Measurements from ENCODE around the gene TRPV5. TPM values are rescaled to one million over a fixed set of nuclear protein-coding genes. Genes with fewer than 3 reads are reported as not detected.

Gene TRPV5
- total and polyA plus RNA-seq, 2 donors (not counting 1 experiment from before 2014, with no cell fraction given) = not detected

GRCh38 chr7:142876236-142876960 is 57.1 kb downstream of the TRPV5 start:
- no peak for DNase-seq (ENCODE audit: low read depth in 2 of 2)
- H3K27me3 ChIP-seq (ENCODE audit: control insufficient read depth, insufficient read depth, low read length) = no peaks in the 10 kb centered on the region
- H3K4me1 ChIP-seq (ENCODE audit: control insufficient read depth, extremely low read depth, insufficient read depth, low read length) = no peaks in the 10 kb centered on the region
- H3K4me2 ChIP-seq (ENCODE audit: extremely low read depth, insufficient read depth, low read length) = no peak overlapping the region
- H3K36me3 ChIP-seq (ENCODE audit: control insufficient read depth, insufficient read depth, low read length) = no peaks in the 10 kb centered on the region
- H4K20me1 ChIP-seq (ENCODE audit: control insufficient read depth, extremely low read depth, insufficient read depth, low read length) = no peaks in the 10 kb centered on the region
- H3K79me2 ChIP-seq (ENCODE audit: control insufficient read depth, insufficient read depth, low read length) = no peaks in the 10 kb centered on the region
- TF ChIP-seq CTCF (conservative IDR thresholded peaks at IDR 0.05 in 1 of 2, IDR thresholded peaks at IDR 0.05 in 1 of 2; ENCODE audit: low read depth in 1 of 2, low read length in 2 of 2) = no peak
- TF ChIP-seq EZH2 (IDR thresholded peaks at IDR 0.05; ENCODE audit: low read length, missing control alignments) = no peak
- no peak overlapping the region for H3K27ac ChIP-seq (ENCODE audit: insufficient read depth, low read length)
- H3K9ac ChIP-seq (ENCODE audit: insufficient read depth, low read length) = no peak overlapping the region
- H3K4me3 ChIP-seq (replicated peaks in 1 of 4; ENCODE audit: control extremely low read depth in 1 of 4, insufficient read depth in 1 of 4, low read depth in 3 of 4, low read length in 4 of 4) = no peak overlapping the region
- H2AFZ ChIP-seq (ENCODE audit: low read length) = no peak overlapping the region
- H3K9me3 ChIP-seq (ENCODE audit: control insufficient read depth, insufficient read depth, low read depth, low read length) = no peaks in the 10 kb centered on the region

- no peaks in the 10 kb centered on the region for H4K20me1 ChIP-seq (ENCODE audit: control insufficient read depth, extremely low read depth, insufficient read depth, low read length)
- no peak overlapping the region for H3K27ac ChIP-seq (ENCODE audit: insufficient read depth, low read length)
- H3K4me2 ChIP-seq (ENCODE audit: extremely low read depth, insufficient read depth, low read length) = no peak overlapping the region
- H3K9ac ChIP-seq (ENCODE audit: insufficient read depth, low read length) = no peak overlapping the region
- no peaks in the 10 kb centered on the region for H3K79me2 ChIP-seq (ENCODE audit: control insufficient read depth, insufficient read depth, low read length)
- no peak for DNase-seq (ENCODE audit: low read depth in 2 of 2)
- no peak overlapping the region for H2AFZ ChIP-seq (ENCODE audit: low read length)
- no peaks in the 10 kb centered on the region for H3K36me3 ChIP-seq (ENCODE audit: control insufficient read depth, insufficient read depth, low read length)
- TF ChIP-seq EZH2 (IDR thresholded peaks at IDR 0.05; ENCODE audit: low read length, missing control alignments) (no peak), CTCF (conservative IDR thresholded peaks at IDR 0.05 in 1 of 2, IDR thresholded peaks at IDR 0.05 in 1 of 2; ENCODE audit: low read depth in 1 of 2, low read length in 2 of 2) (no peak)
- no peaks in the 10 kb centered on the region for H3K9me3 ChIP-seq (ENCODE audit: control insufficient read depth, insufficient read depth, low read depth, low read length)
- H3K4me1 ChIP-seq (ENCODE audit: control insufficient read depth, extremely low read depth, insufficient read depth, low read length) = no peaks in the 10 kb centered on the region
- no peak overlapping the region for H3K4me3 ChIP-seq (replicated peaks in 1 of 4; ENCODE audit: control extremely low read depth in 1 of 4, insufficient read depth in 1 of 4, low read depth in 3 of 4, low read length in 4 of 4)
- H3K27me3 ChIP-seq (ENCODE audit: control insufficient read depth, insufficient read depth, low read length) = no peaks in the 10 kb centered on the region
Measured at GRCh38 chr7:142875456-142875855, 58.1 kb downstream of the TRPV5 start.

- DNase-seq (ENCODE audit: low read depth in 2 of 2) = no peak
- Histone ChIP-seq H3K36me3 (ENCODE audit: control insufficient read depth, insufficient read depth, low read length) (no peaks in the 10 kb centered on the region), H3K4me2 (ENCODE audit: extremely low read depth, insufficient read depth, low read length) (no peak overlapping the region), H3K9me3 (ENCODE audit: control insufficient read depth, insufficient read depth, low read depth, low read length) (no peaks in the 10 kb centered on the region), H3K4me3 (replicated peaks in 1 of 4; ENCODE audit: control extremely low read depth in 1 of 4, insufficient read depth in 1 of 4, low read depth in 3 of 4, low read length in 4 of 4) (no peak overlapping the region), H3K9ac (ENCODE audit: insufficient read depth, low read length) (no peak overlapping the region), H2AFZ (ENCODE audit: low read length) (no peak overlapping the region), H3K27me3 (ENCODE audit: control insufficient read depth, insufficient read depth, low read length) (no peaks in the 10 kb centered on the region), H3K4me1 (ENCODE audit: control insufficient read depth, extremely low read depth, insufficient read depth, low read length) (no peaks in the 10 kb centered on the region), H4K20me1 (ENCODE audit: control insufficient read depth, extremely low read depth, insufficient read depth, low read length) (no peaks in the 10 kb centered on the region), H3K79me2 (ENCODE audit: control insufficient read depth, insufficient read depth, low read length) (no peaks in the 10 kb centered on the region), H3K27ac (ENCODE audit: insufficient read depth, low read length) (no peak overlapping the region)
- TF ChIP-seq CTCF (conservative IDR thresholded peaks at IDR 0.05 in 1 of 2, IDR thresholded peaks at IDR 0.05 in 1 of 2; ENCODE audit: low read depth in 1 of 2, low read length in 2 of 2) = no peak
Measured at GRCh38 chr7:142874837-142875236, 58.7 kb downstream of the TRPV5 start.

Measured in fibroblast of lung (primary cell).